Hematopoietic multipotent progenitor cell treated with erythropoietin and hydrocortisone succinate and interleukin-3 and kit ligand, for 8 days (in vitro differentiated cells): ENCODE results near the gene TRAF3.
"Not testable (repeated sequence)": the region's sequence is repeated elsewhere in the genome, so short reads cannot be mapped to it uniquely, and the experiment has no call there.

Source experiments
- DNase-seq: peaks from one replicate; pipeline ENCODE4 v3.0.0-alpha.2; 2015

TRAF3 gene

DNA sequence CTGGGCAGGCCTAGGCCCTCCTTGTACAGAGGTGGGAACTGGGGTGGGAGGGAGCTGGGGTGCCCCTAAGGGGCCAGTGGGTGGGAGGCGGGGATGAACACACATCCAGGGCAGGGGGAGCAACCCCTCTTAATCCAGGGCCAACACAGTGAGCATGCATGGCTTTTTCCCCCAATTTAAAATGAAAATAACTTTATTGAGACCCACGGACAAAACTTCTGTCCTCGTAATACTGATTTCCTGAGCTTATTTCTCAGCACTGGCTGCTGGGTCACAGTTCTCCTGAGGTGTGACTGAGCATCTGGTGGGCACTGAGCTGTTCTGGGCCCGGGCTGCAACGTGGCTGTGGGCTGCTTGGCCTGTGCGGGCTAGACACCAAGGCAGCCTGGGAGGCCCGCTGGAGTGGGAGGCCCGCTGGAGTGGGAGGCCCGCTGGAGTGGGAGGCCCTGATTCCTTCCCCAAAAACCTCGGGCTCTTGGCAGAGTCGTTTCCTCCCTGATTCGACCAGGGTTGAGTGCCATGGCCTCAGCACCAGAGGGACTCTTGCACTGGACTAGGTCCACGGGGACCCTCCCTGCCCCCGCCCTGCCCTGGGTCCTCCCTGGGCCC is 24.9 kb upstream of the TRAF3 start:
- no peak for DNase-seq

DNA sequence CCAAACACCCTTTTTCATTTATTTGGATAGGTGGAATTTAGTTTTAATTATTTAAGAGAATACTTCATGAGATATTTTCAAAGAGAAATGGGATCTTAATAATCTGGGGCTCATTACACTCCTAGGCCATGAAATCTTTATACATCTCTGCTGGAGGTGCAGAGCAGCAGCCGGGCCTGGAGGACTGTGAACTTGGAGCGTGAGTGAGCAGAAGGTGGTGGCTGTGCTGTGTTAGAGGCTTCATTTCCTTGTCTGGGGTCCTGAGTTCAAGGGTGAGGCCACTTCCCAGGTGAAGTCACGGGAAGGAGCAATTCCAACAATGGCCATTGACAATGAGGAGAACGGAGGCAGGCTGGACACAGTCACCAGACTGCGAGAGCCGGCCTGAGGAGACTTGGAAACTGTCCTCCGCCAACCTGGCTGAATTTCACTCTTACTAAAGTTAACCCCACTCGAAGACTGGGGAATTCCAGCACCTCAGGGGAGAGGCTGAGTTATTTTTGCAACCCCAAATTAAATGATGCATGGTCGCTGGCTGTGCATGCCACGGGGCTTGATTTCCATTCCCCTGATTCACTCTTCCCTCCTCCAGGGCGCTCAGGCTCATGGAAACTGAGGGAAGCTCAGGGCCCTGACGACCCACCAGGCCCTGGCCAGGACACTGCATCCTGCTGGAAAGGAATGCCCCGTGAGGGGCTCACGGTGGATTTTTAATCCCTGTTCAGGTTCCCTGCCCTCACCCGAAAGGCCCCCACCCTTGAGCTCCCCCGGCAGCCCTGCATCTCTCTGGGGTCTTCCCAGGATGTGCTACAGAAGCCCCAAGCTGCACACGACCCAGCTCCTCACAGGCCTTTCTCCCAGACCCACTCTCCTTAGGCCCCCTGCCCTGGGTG is 22.6 kb upstream of the TRAF3 start:
- DNase-seq = no peak

DNA sequence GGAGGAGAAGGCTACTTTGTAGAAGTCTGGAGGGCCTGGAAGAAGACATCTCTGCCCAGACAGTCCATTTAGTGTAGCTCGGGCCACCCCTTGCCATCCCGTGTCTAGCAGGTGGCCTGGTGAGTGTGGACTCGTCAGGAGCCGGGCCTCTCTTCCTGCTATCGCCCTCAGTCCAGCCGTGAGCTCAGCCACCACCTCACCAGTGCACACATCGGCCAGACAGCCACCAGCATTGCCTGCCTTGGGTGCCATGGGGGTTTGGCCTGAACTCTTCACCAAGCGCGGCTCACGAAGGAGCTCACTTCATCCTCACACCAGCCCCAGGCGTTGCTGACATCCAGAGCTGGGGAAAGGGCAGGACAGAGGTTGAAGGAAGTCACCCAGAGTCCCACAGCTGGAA is 19.6 kb upstream of the TRAF3 start:
- DNase-seq = no peak

DNA sequence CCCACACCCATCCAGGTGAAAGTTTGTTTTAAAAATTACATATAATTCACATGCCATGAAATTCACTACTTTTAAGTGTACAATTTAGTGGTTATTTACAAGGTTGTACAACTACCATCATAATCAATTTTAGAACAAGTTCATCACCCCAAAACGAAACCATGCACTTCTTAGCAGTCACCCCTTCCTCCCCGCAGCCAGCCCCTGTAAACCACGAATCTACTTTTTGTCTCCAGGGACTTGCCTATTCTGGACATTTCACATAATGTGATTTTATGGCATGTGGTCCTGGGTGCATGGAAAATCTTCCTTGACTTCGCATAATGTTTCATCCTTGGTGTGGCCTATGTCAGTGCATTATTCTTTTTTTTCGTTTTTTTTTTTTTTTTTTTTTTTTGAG is 19.2 kb upstream of the TRAF3 start:
- no peak for DNase-seq

DNA sequence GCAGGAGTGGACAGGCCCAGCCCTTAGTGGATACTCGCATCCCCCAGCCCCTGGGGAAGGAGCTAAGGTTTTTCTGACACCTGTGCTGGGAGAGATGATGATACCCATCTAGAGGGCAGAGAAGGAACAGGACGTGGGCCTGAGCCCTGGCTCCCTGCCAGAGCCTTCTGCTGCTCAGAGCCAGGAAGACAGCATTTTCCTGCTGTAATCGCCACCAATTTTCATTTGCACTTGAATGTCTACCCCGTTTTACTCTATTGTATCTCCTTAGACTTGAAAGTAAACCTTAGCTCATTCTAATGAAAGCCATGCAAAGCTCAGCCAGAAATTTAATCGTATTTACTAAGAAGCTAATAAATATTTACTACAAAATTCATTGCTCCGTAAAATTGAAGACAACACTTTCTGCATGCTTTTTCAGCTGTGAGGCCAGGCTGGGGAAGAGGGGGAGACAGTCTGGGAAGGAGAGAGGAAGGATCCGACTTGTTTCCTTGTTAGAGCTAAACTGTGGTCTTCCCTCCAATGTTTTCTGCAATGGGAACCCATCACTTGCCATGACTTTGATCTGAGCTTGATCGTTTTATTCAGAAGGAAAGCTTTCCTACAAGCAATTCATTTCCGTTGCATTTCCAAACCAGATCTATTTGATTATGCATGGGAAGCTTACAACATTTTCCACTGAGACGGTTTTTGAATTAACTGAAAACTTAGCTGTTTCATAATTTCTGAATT is 17.6 kb upstream of the TRAF3 start:
- DNase-seq = no peak

DNA sequence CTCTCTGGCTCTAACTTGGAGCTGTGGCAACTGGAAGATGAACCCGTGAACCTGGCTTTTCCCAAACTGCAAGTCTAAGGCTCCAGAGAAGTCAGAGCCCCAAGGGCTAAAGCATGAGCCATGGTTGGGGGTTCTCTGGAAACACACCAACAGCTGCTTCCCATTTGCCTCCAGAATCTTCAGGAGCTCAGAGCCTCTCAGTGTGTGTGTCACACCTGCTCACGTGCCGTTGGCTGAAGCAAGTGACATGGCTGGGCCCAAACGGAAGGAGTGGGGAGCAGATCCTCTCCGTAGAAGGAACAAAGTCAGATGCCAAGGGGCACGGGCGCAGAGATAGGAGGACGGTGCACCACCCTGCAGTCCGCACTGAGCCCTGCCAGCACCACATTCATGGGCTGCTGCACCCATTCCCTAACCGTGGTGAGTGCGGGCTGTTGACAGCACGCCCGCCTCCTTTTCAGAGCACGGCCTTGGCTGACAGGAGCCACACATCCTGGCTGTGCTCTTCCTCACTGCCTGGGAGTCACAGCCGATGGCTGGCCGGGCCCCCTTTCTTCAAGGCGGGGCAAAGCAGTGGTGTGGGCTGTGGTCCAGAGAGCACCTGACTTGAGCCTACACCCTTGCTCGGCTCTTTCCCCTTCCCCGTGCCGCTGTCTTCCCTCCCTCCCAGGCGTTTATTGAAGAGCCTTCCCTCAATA is 16.6 kb upstream of the TRAF3 start:
- no peak for DNase-seq

DNA sequence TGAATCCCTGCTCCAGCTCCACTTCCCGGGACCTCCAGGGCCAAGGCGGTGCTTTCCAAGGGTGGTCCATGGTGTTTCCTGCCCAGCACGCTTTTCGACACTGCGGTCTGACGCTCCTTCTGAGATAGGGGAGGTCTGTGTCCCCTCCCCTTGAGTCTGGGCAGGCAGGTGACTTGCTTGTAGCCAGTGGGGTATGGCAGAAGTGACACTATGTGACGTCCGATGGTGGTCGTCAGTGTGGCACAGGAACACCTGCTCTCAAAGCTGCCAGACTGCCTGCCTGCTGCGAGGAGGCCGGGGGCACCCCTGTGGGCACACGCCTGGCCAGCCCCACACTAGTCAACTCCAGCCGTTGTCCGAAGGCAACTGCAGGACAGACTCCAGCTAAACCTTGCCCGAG is 16.0 kb upstream of the TRAF3 start:
- no peak for DNase-seq

DNA sequence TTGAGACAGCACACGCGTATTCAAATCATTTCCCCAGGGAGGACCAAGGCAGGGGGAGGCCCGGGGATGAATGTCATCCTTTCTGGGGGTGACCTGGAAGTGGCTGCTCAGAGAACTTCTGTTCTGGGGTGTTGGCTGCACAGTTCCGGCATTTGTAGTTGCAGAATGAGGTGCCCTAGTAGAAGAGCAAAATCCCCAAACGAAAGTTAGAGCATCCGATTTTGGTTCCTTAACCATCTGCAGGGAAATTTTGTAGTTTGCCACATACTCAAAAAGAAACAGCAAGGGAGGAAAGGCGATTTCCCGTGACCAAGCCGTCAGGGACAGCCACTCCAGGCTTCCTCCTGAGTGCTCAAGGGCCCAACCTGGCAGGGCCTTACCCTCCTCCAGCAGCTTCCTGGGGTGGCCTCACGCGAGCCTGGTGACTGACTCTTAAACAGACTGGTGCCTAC is 13.0 kb upstream of the TRAF3 start:
- no peak for DNase-seq

DNA sequence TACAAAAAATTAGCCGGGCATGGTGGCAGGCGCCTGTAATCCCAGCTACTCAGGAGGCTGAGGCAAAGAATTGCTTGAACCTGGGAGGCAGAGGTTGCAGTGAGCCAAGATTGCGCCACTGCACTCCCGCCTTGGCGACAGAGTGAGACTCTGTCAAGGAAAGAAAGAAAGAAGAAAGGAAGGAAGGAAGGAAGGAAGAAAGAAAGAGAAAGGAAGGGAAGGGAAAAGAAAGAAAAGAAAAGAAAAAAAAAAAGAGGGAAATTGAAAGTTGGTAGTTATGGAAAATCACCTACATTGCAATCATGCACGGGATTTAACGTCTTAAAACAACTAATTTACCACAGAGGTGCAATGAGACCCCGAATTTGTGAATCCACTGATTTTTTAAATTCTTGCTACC is 11.5 kb upstream of the TRAF3 start:
- not testable (repeated sequence) for DNase-seq

DNA sequence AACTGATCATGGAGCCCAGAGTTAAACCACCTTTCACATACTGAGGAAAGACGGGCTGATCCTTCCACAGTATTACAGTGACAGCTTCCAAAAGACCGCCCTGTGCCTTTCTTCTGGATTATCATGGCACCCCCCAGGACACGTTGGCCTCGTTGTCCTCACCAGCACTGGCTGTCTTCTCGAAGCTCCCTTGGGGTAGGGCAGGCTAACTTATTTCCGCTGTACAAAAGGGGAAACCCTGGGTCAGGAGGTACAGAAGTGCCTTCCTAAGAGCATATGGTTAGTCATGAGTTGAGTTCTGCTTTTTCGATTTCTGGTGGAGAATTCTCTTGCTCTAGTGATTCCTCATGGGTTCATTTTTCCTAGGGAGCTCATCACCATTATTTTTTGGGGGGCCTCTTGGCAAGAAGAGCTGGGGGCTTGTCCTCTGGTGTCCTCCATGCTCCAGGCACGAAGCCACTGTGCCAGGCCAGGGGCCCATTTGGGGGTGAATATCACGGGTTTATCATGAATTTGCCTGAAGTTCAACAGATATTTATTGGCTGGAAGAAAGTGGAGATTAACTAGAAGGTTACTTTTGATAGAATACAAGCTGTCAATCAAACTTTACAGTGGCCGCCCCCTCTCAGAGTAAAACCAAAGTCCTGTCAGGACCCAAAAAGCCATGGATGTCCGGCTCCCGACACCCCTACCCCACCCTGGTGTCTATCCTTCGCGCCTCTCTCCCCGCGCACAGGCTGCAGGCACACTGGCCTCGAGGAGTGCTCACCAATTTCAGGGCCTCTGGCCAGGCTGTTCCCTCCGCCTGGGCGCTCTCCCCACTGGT is 8.8 kb upstream of the TRAF3 start:
- DNase-seq = no peak

DNA sequence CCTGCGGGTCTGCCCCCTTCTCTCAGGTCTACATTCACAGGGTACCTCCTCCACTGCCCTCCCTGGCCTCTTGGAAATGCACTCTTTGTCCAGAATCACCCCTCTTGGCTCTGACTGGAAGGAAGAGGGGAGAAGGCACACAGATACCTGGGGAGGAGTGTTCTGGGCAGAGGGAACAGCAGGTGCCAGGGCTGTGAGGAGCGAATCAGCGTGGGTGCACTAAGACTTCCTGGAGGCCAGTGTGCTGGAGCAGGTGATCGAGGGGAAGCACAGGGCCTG is 8.3 kb upstream of the TRAF3 start:
- no peak for DNase-seq

DNA sequence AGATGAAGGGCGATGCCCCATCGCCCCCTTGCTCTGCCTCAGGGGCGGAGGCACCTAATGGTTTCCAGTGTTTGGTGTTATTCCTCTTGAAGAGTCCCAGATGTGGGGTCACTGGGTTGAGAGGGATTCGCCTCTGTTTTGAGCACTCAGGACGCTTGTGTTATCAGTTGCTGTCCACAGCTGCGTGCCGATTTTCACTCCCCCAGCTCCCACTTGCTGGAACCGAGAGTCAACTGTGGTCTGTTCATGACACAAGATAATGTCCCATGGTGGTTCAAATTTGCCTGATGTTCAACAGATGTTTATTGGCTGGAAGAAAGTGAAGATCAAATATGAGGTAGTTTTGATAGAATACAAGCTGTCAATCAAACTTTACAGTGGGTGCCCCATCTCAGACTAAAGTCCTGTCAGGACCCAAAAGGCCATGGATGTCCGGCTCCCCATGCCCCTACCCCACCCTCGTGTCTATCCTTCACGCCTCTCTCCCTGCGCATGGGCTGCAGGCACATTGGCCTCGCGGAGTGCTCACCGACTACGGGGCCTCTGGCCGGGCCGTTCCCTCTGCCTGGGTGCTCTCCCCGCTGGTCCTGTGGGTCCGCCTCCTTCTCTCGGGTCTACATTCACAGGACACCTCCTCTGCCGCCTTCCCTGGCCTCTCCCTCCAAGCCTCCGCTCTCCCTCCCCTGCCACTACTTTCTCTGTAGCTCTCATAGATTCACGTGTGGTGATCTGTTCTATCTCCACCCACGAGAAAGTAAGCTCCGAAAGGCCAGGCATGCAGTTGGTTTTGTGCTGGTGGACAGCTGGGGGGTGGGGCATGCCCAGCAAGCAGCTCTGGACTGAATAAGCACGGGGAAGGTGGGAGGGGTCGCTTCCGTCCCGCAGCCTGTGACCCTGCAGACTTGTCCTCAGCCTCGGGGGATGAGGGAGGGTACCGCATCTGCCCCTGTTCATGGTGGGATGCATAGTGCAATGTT is 6.8 kb upstream of the TRAF3 start:
- DNase-seq = no peak

DNA sequence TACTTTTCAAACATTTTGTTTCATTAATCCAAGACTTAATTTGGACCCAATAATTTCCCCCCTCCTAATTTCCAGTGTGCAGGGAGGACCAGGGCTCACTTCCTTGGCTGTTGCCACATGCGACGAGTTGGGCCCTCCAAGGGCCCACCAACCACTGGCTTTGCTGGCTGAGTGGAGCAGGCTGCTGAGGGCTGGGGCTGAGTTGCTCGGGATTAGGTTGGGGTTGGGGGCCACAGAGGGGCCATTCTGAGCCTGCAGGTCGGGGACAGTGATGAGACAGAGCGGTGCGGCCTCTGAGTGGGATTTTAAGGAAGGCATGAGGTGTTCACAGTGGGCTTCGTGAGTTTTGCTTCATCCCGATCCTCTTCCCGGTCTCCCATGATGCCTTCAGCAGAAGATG is 6.1 kb upstream of the TRAF3 start:
- DNase-seq = no peak

DNA sequence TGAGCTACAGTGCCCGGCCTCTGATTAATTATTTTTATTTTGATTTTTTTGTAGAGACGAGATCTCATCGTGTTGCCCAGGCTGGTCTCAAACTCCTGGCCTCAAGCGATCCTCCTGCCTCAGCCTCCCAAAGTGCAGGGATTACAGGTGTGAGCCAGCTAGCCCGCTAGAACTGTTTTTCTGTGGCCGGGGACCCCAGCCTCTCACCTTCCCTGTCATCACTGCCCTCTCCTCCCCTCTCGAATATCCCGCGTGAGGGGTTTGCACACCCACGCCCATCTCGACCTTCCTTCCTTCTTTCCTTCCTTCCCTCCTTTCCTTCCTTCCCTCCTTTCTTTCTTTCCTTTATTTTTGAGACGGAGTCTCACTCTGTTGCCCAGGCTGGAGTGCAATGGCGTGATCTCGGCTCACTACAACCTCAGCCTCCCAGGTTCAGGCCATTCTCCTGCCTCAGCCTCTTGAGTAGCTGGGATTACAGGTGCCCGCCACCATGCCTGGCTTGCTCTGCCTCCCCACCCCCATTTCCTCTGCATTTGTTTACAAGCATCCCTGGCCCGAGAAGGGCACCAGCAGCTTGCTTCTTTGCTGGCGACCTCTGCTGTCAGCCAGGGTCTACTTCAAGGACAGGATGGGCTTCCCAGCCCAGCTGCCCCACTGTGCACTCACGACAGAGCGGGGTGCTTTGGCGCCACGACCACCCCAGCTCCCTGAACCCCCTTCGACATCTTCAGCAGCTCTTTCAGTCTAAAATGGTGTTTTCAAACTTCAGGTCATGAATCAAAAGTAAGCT is 4.3 kb upstream of the TRAF3 start:
- peak; percentile 21 for DNase-seq

DNA sequence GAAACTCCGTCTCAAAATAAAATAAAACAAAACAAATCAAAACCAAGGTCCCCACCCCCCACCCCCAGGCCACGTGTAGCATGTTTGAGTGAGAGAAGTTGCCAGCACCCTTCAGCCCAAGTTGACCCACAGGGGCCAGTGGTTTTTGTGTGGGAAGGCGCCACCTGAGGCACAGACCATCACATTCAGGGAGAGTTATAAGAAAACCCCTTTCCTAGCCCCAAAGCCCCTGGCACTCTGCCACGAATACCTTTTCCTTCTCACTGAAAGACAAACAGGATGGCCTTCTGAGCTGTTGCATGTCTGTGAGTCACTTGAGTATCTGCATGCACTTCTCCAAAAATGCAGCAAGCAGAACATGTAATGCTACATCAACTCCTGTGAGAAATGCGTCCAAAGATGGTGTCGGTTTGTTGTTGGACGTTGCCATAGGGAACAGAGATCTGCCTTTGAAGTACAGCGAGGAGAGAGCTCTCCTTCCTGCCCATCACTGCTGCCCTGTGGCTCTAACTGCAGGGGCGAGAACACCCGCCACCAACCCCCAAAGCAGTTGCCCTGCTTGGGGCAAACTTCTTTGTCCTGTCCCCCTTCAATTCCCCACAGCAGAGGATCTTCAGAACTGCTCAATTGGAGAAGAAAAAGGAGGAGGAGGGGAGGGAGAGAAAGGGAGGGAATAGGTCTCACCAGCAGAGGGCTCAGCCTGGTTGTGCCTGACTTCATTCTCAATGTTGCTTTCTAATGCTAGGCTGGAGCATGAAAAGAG is 2.7 kb upstream of the TRAF3 start:
- DNase-seq = peak; percentile 71

DNA sequence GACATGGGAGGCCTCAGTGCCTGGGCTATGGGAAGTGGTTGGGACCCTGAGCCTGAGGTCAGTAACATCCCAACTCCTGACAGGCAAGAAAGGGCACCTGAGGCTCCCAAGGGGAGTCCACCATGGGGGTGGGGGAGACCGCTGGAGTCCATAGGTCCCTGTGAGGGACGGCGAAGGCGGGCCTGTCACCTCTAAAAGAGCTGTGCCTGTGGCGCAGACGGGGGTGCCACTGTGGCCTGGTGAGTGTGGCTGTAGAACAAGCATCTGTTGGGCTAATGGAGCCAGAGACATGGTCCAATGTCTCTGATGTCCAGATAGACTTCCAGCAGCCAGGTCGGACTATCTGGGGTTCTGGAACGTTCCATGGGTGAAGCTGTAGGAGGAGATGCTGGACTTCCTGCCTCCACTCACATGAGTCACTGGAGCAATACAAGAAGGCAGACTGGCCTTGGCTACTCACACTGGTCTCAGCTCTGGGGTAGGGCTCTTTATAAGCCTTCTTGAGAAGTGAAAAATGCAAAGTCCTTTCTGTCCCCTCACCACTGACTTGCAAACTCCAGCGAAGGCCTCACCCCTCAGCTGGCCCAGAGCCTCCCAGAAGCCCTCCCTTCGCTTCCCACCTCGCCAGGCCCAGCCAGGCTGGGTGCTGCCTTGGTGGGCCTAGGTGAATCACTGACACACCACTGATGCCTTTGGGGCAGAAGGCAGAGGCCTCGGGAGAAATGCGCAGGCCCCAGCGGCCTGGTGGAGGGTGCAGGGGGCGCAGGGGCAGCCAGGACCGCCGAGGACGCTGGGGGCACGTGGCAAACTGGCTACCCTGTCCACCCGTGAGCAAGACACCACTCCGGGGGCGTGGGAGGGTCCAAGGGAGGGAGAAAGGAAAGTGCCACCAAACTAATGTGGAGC is 1.1 kb upstream of the TRAF3 start:
- no peak for DNase-seq

DNA sequence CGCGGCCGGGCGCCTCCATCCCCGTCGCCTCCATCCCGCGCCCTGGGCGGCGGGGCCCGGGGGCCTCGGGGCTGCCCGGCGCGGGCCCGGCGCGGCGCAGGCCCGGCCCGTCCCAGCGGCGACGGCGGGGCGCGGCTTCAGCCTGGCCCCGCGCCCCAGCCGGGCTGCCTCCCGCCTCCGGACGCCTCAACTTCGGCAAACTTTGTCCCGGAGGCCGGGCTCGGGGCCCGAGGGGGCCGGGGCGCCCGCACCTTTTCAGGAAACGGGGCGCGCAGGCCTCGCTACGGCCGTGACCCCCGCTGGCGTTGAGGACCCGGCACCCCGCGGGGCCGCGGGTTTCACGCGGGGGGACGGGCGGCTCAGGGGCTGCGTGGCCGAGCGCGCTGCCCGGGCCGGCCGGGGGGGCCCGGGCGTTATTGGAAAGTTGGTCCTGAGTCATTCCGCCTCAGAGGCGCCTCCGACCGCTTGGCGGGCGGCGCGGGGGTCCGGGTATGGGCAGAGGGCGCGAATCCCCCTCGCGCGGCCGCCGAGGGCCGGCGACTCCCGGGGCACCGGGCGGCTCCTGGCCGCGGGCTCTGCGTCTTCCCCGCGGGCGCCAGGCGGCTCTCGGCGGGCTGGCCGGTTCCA is 575 bp downstream of the TRAF3 start:
- DNase-seq = no peak
